Stimulated activated CD4-positive, alpha-beta T cell treated with anti-CD3 and anti-CD28 coated beads, Interleukin-1b, Interleukin-23, amount 100 ng/mL, for 24 hours (primary cell): Measurements from ENCODE around the gene ASGR1.
A peak's percentile ranks its signal among the peaks of the same experiment; 100 is the strongest.

Experiments used
- DNase-seq, 4 experiments: peaks; one replicate each; pipeline ENCODE4 v3.0.0-alpha.2; 2020; ENCODE audit warnings: low read depth in 4 of 4, low spot score in 1 of 4

ASGR1 gene

GRCh38 chr17:7179317-7180254 is at the start of gene ASGR1:
Gene ASGR1, minus strand, starts transcription at chr17:7179370. Its CDS starts 807 bp downstream, at chr17:7178563.
- DNase-seq: no peak

GRCh38 chr17:7228920-7229319 is 49.8 kb upstream of the ASGR1 start:
- no peak for DNase-seq

GRCh38 chr17:7226721-7227710 is 47.8 kb upstream of the ASGR1 start:
- DNase-seq: no peak

- DNase-seq: no peak
Observed at GRCh38 chr17:7225711-7226331, 46.7 kb upstream of the ASGR1 start.

GRCh38 chr17:7224661-7225111 is 45.5 kb upstream of the ASGR1 start:
- no peak for DNase-seq

- DNase-seq: no peak
Observed at GRCh38 chr17:7224110-7224509, 44.9 kb upstream of the ASGR1 start.

- DNase-seq: no peak
Observed at GRCh38 chr17:7223375-7223774, 44.2 kb upstream of the ASGR1 start.

GRCh38 chr17:7222972-7223292 is 43.8 kb upstream of the ASGR1 start:
- no peak for DNase-seq

GRCh38 chr17:7222093-7222971 is 43.2 kb upstream of the ASGR1 start:
- no peak for DNase-seq

GRCh38 chr17:7221278-7222092 is 42.3 kb upstream of the ASGR1 start:
- DNase-seq: no peak

- DNase-seq: peak in 1 of 4 experiments; percentile 44
Observed at GRCh38 chr17:7220593-7221277, 41.6 kb upstream of the ASGR1 start.

GRCh38 chr17:7219812-7220592 is 40.8 kb upstream of the ASGR1 start, which contains the start of the genes ACADVL and DLG4:
Gene ACADVL, plus strand, starts transcription at chr17:7219938. Its CDS starts 47 bp downstream, at chr17:7219985.
Gene DLG4, minus strand, starts transcription at chr17:7219836.
- peak in 3 of 4 experiments; percentile 56 to 88 (median 71) for DNase-seq

- DNase-seq: no peak
Observed at GRCh38 chr17:7219229-7219811, 40.1 kb upstream of the ASGR1 start.

- no peak for DNase-seq
Observed at GRCh38 chr17:7218758-7219157, 39.6 kb upstream of the ASGR1 start.

GRCh38 chr17:7218166-7218565 is 39.0 kb upstream of the ASGR1 start:
- no peak for DNase-seq

GRCh38 chr17:7217113-7217987 is 38.2 kb upstream of the ASGR1 start:
- DNase-seq: no peak
